ENCODE data around the gene DRC7.

DNA sequence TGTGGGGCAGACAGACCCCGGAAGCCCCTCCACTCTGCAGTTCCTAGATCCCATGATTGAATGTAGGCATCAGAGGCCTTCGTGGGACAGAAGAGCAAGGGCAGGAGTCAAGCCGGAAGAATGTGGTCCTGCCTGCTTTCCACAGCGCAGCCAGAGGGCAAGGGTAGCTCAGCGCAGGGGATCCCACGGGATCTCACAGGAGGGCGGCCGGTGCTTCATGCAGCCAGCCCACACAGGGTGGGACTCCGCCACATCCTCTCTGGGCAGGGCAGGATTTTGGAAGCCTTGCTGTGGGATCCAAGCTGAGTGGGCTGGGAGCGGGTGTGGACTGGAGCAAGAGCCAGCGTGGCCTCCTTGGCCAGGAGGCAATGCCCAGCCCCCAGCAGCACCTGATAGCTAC is 54.0 kb downstream of the DRC7 start:
- TF ChIP-seq POLR2AphosphoS5 (IDR thresholded peaks at IDR 0.05; ENCODE audit: low read length) (no peak), POLR2A (IDR thresholded peaks at IDR 0.05; ENCODE audit: low read depth, low read length) (no peak), IKZF1 (conservative IDR thresholded peaks at IDR 0.05) (no peak), HDAC2 (IDR thresholded peaks at IDR 0.05) (no peak), TCF12 (IDR thresholded peaks at IDR 0.05; ENCODE audit: low read depth, low read length) (no peak), ZNF384 (IDR thresholded peaks at IDR 0.05; ENCODE audit: borderline replicate concordance, low read depth, low read length) (no peak), NR2C2 (IDR thresholded peaks at IDR 0.05; ENCODE audit: borderline replicate concordance, control insufficient read depth, insufficient read length, low read depth) (no peak), EZH2 (IDR thresholded peaks at IDR 0.05; ENCODE audit: borderline replicate concordance, control insufficient read depth, low read depth, low read length) (no peak), REST (IDR thresholded peaks at IDR 0.05; ENCODE audit: low read depth, low read length) (no peak), GABPA (IDR thresholded peaks at IDR 0.05; ENCODE audit: low read depth) (no peak), CREB1 (IDR thresholded peaks at IDR 0.05; ENCODE audit: low read depth) (no peak), STAT1 (conservative IDR thresholded peaks at IDR 0.05) (no peak)
- TF ChIP-seq, protein P1, sequence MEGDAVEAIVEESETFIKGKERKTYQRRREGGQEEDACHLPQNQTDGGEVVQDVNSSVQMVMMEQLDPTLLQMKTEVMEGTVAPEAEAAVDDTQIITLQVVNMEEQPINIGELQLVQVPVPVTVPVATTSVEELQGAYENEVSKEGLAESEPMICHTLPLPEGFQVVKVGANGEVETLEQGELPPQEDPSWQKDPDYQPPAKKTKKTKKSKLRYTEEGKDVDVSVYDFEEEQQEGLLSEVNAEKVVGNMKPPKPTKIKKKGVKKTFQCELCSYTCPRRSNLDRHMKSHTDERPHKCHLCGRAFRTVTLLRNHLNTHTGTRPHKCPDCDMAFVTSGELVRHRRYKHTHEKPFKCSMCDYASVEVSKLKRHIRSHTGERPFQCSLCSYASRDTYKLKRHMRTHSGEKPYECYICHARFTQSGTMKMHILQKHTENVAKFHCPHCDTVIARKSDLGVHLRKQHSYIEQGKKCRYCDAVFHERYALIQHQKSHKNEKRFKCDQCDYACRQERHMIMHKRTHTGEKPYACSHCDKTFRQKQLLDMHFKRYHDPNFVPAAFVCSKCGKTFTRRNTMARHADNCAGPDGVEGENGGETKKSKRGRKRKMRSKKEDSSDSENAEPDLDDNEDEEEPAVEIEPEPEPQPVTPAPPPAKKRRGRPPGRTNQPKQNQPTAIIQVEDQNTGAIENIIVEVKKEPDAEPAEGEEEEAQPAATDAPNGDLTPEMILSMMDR (IDR thresholded peaks at IDR 0.05 in 2 of 3, conservative IDR thresholded peaks at IDR 0.05 in 1 of 3; ENCODE audit: control insufficient read depth in 2 of 3, extremely low read depth in 1 of 3, insufficient read depth in 1 of 3, low read depth in 3 of 3, low read length in 3 of 3), result no peak
